GM13976 (cell line): ENCODE results near the gene MYH2.

Experiments
- DNase-seq: peaks from one replicate; pipeline ENCODE4 v3.0.0; 2012; ENCODE audit warnings: low spot score
- in situ Hi-C: fragments of 300-500 bp; cut with MboI; formaldehyde crosslinking; loops from one replicate; pipeline ENCODE4 v1.12.0; 2022; ENCODE audit warnings: low sequenced_read_pairs, mixed read lengths, inconsistent platforms; ENCODE audit not compliant: unreplicated experiment
- TF ChIP-seq, protein P1 (sequence below): IDR thresholded peaks from 2 replicates; pipeline ENCODE4 v1.5.1; 2012; ENCODE audit warnings: borderline replicate concordance, mild to moderate bottlenecking; ENCODE audit not compliant: insufficient read depth; ENCODE audit errors: extremely low read depth, missing control alignments, control extremely low read depth

The MYH2 gene

DNA sequence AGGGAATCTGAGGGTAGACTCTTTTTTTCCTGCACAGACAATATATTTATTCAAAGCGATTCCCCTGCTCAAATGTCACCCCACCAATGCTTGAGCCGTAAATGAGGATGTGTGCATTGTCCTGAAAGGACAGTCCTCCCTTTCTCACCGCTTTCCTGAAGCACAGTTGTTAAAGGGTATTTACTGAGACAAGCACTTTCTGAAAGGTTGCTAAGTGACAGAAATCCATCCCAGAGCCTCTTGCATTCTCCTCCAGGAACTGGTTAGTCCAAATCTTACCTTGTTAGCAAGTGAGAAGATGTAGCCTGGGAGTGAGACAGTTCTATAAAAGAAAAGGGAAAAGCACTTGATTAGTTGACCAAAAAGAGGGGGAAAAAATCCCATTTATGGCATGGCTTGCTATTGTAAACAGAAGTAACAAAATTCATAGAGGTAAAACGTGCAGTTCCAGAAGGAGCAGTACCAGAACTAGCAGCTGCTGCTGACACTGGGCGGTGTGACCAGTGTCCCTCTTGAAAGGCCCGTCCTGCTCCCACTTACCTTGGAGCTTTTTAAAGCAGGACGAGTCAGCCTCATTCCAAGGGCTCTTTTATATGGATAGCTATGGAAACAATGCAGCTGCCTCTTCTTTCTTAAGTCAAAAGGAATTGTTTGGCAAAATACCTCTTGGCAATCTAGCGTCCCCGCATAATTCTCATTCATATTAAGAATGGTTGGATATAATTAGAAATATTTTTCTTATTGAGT, at the start of gene MYH2:
Gene MYH2, minus strand, starts transcription at position 563 of the 747 bp plus-strand sequence. CDS start 1,738 bp downstream, outside the sequence.
- TF ChIP-seq, protein P1, sequence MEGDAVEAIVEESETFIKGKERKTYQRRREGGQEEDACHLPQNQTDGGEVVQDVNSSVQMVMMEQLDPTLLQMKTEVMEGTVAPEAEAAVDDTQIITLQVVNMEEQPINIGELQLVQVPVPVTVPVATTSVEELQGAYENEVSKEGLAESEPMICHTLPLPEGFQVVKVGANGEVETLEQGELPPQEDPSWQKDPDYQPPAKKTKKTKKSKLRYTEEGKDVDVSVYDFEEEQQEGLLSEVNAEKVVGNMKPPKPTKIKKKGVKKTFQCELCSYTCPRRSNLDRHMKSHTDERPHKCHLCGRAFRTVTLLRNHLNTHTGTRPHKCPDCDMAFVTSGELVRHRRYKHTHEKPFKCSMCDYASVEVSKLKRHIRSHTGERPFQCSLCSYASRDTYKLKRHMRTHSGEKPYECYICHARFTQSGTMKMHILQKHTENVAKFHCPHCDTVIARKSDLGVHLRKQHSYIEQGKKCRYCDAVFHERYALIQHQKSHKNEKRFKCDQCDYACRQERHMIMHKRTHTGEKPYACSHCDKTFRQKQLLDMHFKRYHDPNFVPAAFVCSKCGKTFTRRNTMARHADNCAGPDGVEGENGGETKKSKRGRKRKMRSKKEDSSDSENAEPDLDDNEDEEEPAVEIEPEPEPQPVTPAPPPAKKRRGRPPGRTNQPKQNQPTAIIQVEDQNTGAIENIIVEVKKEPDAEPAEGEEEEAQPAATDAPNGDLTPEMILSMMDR, result no peak
- in situ Hi-C loops, result no loop called here
- no peak for DNase-seq

GRCh38 chr17:10598621-10599020, 49.2 kb upstream of the MYH2 start:
- in situ Hi-C loops, result no loop called here
- DNase-seq, result no peak
- TF ChIP-seq, protein P1, result no peak

DNA sequence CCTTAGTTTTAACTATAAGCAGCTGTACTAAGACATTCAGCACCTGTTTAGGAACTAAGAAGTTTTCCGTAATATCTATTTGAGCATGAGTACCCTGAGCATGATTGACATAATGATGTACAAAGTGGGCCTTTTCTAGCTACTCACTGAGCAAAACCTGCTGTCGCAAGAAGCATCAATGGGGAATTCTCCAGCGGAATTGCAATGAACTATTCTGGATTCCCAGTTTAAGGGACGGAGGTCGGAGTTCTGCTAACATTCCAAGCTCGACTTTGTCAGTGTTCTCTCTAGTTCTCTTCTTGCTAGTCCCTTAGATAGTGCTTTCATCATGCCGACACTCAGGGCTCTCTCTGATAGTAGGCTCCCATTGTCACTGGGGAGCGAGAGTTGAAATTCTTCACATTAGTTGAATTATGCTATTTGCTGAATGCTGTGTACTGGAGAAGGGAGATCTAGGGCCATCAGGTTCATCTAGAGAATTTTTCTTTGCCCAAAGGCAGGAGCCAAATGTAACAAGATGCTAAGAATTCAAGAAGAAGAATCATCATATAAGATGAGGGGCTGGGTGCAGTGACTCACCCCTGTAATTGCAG, 40.2 kb upstream of the MYH2 start:
- in situ Hi-C loops, result no loop called here
- DNase-seq, result no peak
- TF ChIP-seq, protein P1, result no peak

- in situ Hi-C loops, result no loop called here
- no peak for DNase-seq
- TF ChIP-seq, protein P1, result no peak
Observed at GRCh38 chr17:10585529-10585928, 36.1 kb upstream of the MYH2 start.

DNA sequence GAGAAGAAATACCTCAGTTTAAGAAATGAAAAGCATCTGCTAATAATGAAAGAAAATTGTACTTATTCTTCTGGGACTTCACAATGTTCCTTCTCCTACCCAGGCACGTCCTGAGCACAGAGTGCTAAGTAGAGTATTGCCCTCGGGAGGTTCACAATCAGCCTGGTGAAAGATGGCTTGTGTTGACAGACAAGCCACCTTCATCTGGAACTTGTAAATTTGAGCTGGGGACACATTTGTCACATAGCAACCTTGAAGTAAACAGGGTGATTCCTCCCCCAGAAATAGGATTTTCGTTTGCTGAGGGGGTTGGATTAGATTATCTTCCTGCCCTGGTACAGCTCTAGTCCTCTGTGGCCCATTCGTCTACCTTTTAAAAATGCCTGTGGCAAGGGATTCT, 34.4 kb upstream of the MYH2 start:
- no peak for DNase-seq
- TF ChIP-seq, protein P1, result no peak
- in situ Hi-C loops, result no loop called here

DNA sequence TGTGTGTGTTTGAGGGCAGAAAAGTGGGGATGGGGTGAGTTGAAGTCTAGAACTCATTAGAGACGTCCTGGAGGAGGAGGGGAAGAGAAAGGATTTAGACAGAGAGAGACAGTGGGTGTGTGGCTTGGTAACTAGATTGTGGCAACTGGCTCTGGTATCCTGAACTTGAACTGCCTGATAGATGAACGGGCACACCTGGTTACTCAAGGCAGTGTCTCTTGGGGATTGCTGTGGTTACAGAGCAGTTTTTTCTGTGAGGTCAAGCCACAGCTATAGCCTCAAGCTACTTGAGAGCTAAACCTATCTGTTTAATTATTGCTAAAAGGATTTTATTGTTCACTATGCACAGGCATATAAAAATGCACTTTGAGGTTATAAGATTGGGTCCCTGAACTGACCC, 29.8 kb upstream of the MYH2 start:
- in situ Hi-C loops, result no loop called here
- no peak for DNase-seq
- TF ChIP-seq, protein P1, result no peak
